Measurements from ENCODE around the gene SLC34A1.
"Not testable (repeated sequence)": the region's sequence is repeated elsewhere in the genome, so short reads cannot be mapped to it uniquely, and the experiment has no call there.

Gene SLC34A1

GRCh38 chr5:177414481-177414880 lies 30.2 kb downstream of the SLC34A1 start:
- DNase-seq, result no peak

- not testable (repeated sequence) for DNase-seq
Measured at GRCh38 chr5:177417081-177417480, 32.8 kb downstream of the SLC34A1 start.

GRCh38 chr5:177419046-177419445 lies 34.8 kb downstream of the SLC34A1 start:
- DNase-seq, result peak; percentile 59

GRCh38 chr5:177420472-177420871 lies 36.2 kb downstream of the SLC34A1 start:
- not testable (repeated sequence) for DNase-seq

GRCh38 chr5:177421062-177421798 lies 37.0 kb downstream of the SLC34A1 start:
- peak; percentile 56 for DNase-seq

- no peak for DNase-seq
Measured at GRCh38 chr5:177423671-177424070, 39.4 kb downstream of the SLC34A1 start.

- no peak for DNase-seq
Measured at GRCh38 chr5:177425196-177425800, 41.1 kb downstream of the SLC34A1 start.

GRCh38 chr5:177425801-177426565 lies 41.7 kb downstream of the SLC34A1 start:
- peak; percentile 100 for DNase-seq

GRCh38 chr5:177426566-177427210 lies 42.5 kb downstream of the SLC34A1 start, which contains the start of gene GRK6:
TSS of gene GRK6 (plus strand) at chr5:177426676. CDS start at chr5:177426846, 170 bp downstream.
- peak; percentile 40 for DNase-seq

GRCh38 chr5:177427211-177427822 lies 43.1 kb downstream of the SLC34A1 start:
- DNase-seq, result peak; percentile 33

- DNase-seq, result no peak
Measured at GRCh38 chr5:177427919-177428573, 43.8 kb downstream of the SLC34A1 start.

GRCh38 chr5:177428574-177429217 lies 44.5 kb downstream of the SLC34A1 start:
- DNase-seq, result no peak

- no peak for DNase-seq
Measured at GRCh38 chr5:177429248-177430040, 45.2 kb downstream of the SLC34A1 start.

- DNase-seq, result no peak
Measured at GRCh38 chr5:177430140-177430951, 46.1 kb downstream of the SLC34A1 start.

- DNase-seq, result no peak
Measured at GRCh38 chr5:177430972-177431316, 46.7 kb downstream of the SLC34A1 start.

GRCh38 chr5:177431317-177432142 lies 47.3 kb downstream of the SLC34A1 start:
- DNase-seq, result no peak

GRCh38 chr5:177432143-177432838 lies 48.1 kb downstream of the SLC34A1 start:
- no peak for DNase-seq

Data from EL (cell line).